ENCODE data around the gene GATAD1.
"Not testable (repeated sequence)": the region's sequence is repeated elsewhere in the genome, so short reads cannot be mapped to it uniquely, and the experiment has no call there.

Gene GATAD1

GRCh38 chr7:92437956-92438491 is 9.3 kb upstream of the GATAD1 start:
- DNase-seq: no peak

- DNase-seq: not testable (repeated sequence)
These were observed 4.6 kb upstream of the GATAD1 start for GRCh38 chr7:92442720-92443119.

GRCh38 chr7:92446869-92447344 is 375 bp upstream of the GATAD1 start:
- no peak for DNase-seq

GRCh38 chr7:92448205-92448747 is 994 bp downstream of the GATAD1 start:
- DNase-seq: peak; percentile 29

- no peak for DNase-seq
These were observed 4.4 kb downstream of the GATAD1 start for GRCh38 chr7:92451645-92452044.

- DNase-seq: no peak
These were observed 9.0 kb downstream of the GATAD1 start for GRCh38 chr7:92456236-92456635.

- no peak for DNase-seq
These were observed 12.8 kb downstream of the GATAD1 start for GRCh38 chr7:92460109-92460508.

- DNase-seq: no peak
These were observed 13.2 kb downstream of the GATAD1 start for GRCh38 chr7:92460510-92460909.

GRCh38 chr7:92461027-92462003 is 14.0 kb downstream of the GATAD1 start:
- peak; percentile 13 for DNase-seq

GRCh38 chr7:92462560-92462959 is 15.3 kb downstream of the GATAD1 start:
- no peak for DNase-seq

GRCh38 chr7:92464515-92464914 is 17.2 kb downstream of the GATAD1 start:
- DNase-seq: no peak

- no peak for DNase-seq
These were observed 19.4 kb downstream of the GATAD1 start for GRCh38 chr7:92466682-92467081.

- not testable (repeated sequence) for DNase-seq
These were observed 21.3 kb downstream of the GATAD1 start for GRCh38 chr7:92468589-92468988.

- not testable (repeated sequence) for DNase-seq
These were observed 26.7 kb downstream of the GATAD1 start for GRCh38 chr7:92473989-92474388.

GRCh38 chr7:92475261-92475770 is 28.0 kb downstream of the GATAD1 start:
- not testable (repeated sequence) for DNase-seq

GRCh38 chr7:92475851-92476590 is 28.7 kb downstream of the GATAD1 start:
- not testable (repeated sequence) for DNase-seq

GRCh38 chr7:92477681-92478080 is 30.4 kb downstream of the GATAD1 start, which contains the start of gene ERVW-1:
Gene ERVW-1, minus strand, starts transcription at chr7:92477946. Its CDS starts 7,565 bp downstream, at chr7:92470381.
- not testable (repeated sequence) for DNase-seq

- no peak for DNase-seq
These were observed 30.8 kb downstream of the GATAD1 start for GRCh38 chr7:92478095-92478494.

GRCh38 chr7:92478711-92479110 is 31.4 kb downstream of the GATAD1 start:
- DNase-seq: no peak

- DNase-seq: not testable (repeated sequence)
These were observed 31.9 kb downstream of the GATAD1 start for GRCh38 chr7:92479146-92479545.

GRCh38 chr7:92483624-92484023 is 36.3 kb downstream of the GATAD1 start:
- DNase-seq: not testable (repeated sequence)

- DNase-seq: not testable (repeated sequence)
These were observed 36.9 kb downstream of the GATAD1 start for GRCh38 chr7:92484226-92484625.

Measured in midbrain (tissue), 1 donor.